HL-60 (cell line): ENCODE data around the gene ACSL5.

Experiments used
- CTCF ChIP-seq: IDR thresholded peaks from one replicate; pipeline ENCODE4 v1.5.1; 2011; ENCODE audit warnings: low read length, control low read depth, inconsistent platforms; ENCODE audit not compliant: insufficient read depth
- POLR2AphosphoS5 ChIP-seq: IDR thresholded peaks from 2 replicates; pipeline ENCODE4 v1.6.1; 2012; ENCODE audit warnings: low read depth
- SPI1 ChIP-seq: IDR thresholded peaks from 2 replicates; pipeline ENCODE4 v1.6.1; 2012; ENCODE audit warnings: low read depth, mild to moderate bottlenecking, borderline replicate concordance

GRCh38 chr10:112421731-112422130 is 47.8 kb downstream of the ACSL5 start:
- TF ChIP-seq POLR2AphosphoS5: no peak
- TF ChIP-seq SPI1: no peak
- no peak for TF ChIP-seq CTCF
